Right renal pelvis (tissue), 4 donors: Measurements from ENCODE around the gene GNAT1. TPM values are rescaled to one million over a fixed set of nuclear protein-coding genes. Genes with fewer than 3 reads are reported as not detected.

Experiments used
- DNase-seq, 4 donors: peaks; one replicate each; pipeline ENCODE4 v3.0.0-alpha.2; 2013; ENCODE audit warnings: low read depth in 4 of 4, low spot score in 3 of 4, missing footprints in 1 of 4
- polyA plus RNA-seq, 4 donors: library from polyadenylated mRNA; unstranded; fragments of 120-200 nt; gene quantifications; one replicate each; pipeline ENCODE4 v1.2.1, GENCODE V29; 2013; ENCODE audit not compliant: insufficient read length in 4 of 4

Gene GNAT1
- polyA plus RNA-seq, 4 donors: 0.03 to 0.10 TPM; not detected in 2

GRCh38 chr3:50162034-50162883 is 29.2 kb upstream of the GNAT1 start:
- DNase-seq: no peak

- no peak for DNase-seq
Observed at GRCh38 chr3:50163572-50164455, 27.6 kb upstream of the GNAT1 start.

DNA sequence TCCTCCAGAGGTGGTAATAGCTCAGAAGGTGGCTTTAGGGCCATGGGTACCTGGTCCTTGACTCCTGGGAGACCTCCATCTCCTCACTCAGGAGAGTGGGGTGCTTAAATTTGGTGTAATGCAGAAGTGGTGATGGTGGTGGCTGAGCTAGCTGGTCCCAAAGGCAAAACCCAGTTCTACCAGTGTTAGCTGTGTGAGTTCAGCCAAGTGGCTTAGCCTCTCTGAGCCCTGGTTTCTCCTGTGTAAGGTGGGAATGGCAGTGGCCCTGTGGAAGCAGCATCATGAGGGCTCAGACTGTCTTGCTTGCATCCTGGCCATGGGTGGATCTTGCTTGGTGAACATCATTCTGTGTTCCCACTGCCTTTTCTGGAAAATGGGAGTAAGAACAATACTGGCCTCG is 26.9 kb upstream of the GNAT1 start:
- DNase-seq: no peak

GRCh38 chr3:50164984-50165909 is 26.2 kb upstream of the GNAT1 start:
- DNase-seq: no peak

- no peak for DNase-seq
Observed at GRCh38 chr3:50165910-50166538, 25.4 kb upstream of the GNAT1 start.

DNA sequence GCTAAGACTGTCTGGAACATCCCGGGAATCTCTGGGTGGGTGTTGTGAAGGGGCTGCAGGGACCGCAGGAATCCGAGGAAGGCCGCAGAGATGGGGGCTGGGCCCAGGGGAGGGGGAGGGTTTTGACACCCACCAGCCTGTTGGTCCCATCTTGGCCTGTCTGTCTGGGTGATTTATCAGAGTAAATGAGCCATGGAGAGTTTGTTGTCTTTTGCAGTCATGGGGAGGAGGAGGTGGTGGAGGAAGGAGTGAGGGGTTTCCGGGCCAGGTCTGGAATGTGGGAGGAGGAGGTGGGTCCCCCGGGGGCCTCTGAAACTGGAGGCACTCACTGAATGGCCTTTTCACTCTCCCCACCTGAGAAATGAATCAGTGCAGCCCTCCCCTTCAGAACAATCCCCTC is 24.8 kb upstream of the GNAT1 start:
- DNase-seq: peak in 1 of 4 donors; percentile 68

GRCh38 chr3:50167069-50167840 is 24.2 kb upstream of the GNAT1 start:
- no peak for DNase-seq

GRCh38 chr3:50167841-50168209 is 23.6 kb upstream of the GNAT1 start:
- DNase-seq: no peak

DNA sequence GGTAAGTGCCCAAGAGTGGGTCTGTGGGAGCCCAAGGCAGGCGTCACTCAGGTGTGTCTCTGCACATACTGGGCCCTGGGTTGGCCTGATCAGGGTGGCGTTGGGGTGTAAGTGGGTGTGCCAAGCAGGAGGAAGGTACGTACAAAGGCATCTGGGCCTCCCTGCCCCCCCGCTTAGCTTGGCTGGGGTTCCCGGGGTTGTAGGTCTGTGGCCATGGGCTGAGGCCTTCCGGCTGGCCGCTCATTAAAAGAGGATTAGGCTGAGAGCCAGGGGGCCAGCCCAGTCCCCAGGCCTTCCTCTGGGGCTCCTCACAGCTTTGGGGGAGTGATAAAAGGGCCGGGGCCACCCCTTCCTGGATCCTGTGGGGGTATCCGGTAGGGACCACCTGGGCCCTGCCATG is 23.0 kb upstream of the GNAT1 start:
- DNase-seq: no peak

- no peak for DNase-seq
Observed at GRCh38 chr3:50168791-50169190, 22.6 kb upstream of the GNAT1 start.

GRCh38 chr3:50169232-50169832 is 22.1 kb upstream of the GNAT1 start:
- DNase-seq: no peak

- no peak for DNase-seq
Observed at GRCh38 chr3:50169858-50170257, 21.6 kb upstream of the GNAT1 start.

DNA sequence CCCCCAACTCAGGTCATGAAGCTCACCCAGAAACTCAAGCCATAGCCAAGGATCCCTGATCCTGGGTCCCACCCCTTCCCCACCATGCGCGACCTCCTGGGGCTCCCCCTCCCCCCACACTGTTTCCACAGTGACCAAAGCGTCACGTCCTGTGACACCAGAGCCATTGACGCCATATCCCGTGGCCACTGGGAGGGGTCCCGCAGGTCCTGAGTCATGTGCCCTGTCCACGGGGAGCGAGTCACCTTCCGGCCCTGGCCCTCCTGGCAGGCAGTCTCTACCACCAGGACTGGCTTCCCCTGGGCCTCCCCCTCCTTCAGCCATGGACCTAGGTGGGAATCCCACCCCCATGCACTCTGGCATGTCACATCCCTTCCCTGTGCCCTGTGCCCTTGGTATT is 20.7 kb upstream of the GNAT1 start:
- no peak for DNase-seq

DNA sequence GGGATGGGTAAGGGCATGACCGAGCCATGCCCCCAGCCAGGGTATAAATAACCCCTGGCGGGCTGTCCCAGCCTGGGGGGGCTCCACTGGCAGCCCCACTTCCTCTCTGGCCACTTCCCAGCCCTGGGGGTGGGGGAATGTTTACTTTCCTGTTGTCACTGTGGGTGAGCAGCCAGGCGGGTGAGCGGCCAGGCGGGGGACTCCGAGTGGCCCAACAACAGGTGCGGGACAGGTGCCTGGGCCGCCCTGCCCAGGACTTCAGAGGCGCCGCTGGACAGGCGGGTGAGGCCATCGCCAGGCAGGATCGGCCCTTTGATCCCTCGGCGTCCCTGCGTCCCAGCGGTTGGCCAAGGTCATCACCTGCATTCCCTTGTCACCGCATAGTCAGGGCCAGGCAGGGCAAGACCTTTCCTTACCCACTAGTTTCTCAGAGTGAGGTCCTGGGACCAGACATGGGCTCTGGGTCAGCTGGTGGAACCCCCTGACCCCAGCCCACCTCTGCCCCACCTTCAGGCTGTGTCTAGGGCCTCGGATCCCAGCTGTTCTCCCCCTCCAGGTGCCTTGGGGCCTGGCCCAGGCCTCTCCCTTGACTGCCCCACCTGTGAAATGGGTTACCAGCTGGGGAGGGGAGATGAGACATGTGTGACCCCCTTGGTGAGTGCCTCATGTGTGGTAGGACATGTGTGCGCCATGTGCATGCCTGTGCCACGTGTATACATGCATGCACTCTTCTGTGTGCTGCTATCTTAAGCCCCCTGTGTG is 19.7 kb upstream of the GNAT1 start:
- no peak for DNase-seq

DNA sequence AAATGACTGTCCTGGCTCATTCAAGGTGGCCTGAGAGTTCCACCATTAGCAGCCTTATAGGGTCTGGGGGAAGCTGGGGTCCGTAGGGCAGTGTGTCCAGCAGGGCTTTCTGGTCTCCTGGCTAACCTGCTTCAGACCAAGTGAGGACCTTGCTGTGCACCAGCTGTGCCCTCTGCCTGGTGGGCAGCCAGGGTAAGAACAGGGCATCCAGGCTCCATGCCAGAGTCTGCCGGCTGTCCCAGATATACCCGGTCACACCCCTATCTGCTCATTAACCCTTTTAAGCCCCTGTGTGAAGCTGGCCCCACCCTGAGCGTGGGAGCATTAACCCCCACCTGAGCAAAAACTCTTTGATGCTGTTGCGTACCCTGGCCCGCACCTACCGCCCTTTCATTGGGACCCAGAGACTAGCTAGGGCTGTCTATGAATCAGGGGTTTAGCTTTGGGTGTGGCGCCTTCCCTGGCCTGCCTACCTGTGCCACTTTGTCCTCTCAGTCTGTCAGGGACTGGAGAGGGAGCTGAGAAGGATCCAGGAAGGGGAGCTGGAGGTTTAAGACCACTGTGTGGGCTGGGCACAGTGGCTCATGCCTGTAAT is 18.7 kb upstream of the GNAT1 start:
- DNase-seq: no peak

GRCh38 chr3:50173685-50174516 is 17.5 kb upstream of the GNAT1 start:
- DNase-seq: no peak

GRCh38 chr3:50174517-50174895 is 16.9 kb upstream of the GNAT1 start:
- no peak for DNase-seq
